ENCODE measurements around the gene ARAP2. TPM values are rescaled to one million over a fixed set of nuclear protein-coding genes. Genes with fewer than 3 reads are reported as not detected.

Gene ARAP2
- total and polyA plus RNA-seq, 2 experiments from 2014 or later = 5.9 to 22.7 TPM

- peaks cover 10% of the 10 kb centered on the region for H3K79me2 ChIP-seq
- TF ChIP-seq CTCF (IDR thresholded peaks at IDR 0.05; ENCODE audit: poor library complexity) = no peak
- no peak for TF ChIP-seq EZH2 (IDR thresholded peaks at IDR 0.05; ENCODE audit: borderline replicate concordance)
- TF ChIP-seq EZH2phosphoT487 (IDR thresholded peaks at IDR 0.05; ENCODE audit: low read depth, severe bottlenecking, unreplicated experiment) = no peak
- no peaks in the 10 kb centered on the region for H3K27me3 ChIP-seq
- 80% methylated on average over 4 of the region's 4 CpGs for WGBS (ENCODE audit: low lambda C conversion rate, missing lambda C conversion rate)
- no peaks in the 10 kb centered on the region for H3K9me3 ChIP-seq (ENCODE audit: low read depth)
- no peak for DNase-seq (ENCODE audit: low spot score)
- H3K36me3 ChIP-seq (replicated peaks; ENCODE audit: insufficient read depth, low read depth) = no peaks in the 10 kb centered on the region
- no peaks in the 10 kb centered on the region for H3K9me2 ChIP-seq (replicated peaks; ENCODE audit: insufficient read depth)
- H3K27ac ChIP-seq = no peak overlapping the region
- no peaks in the 10 kb centered on the region for H3K4me1 ChIP-seq (ENCODE audit: insufficient read depth)
- no peak overlapping the region for H3K4me2 ChIP-seq
- no peak overlapping the region for H2AFZ ChIP-seq
- no peak overlapping the region for H3K4me3 ChIP-seq
- H4K20me1 ChIP-seq (ENCODE audit: insufficient read depth, poor library complexity, severe bottlenecking) = no peaks in the 10 kb centered on the region
These were observed 29.4 kb downstream of the ARAP2 start for GRCh38 chr4:36214735-36215485.

- Histone ChIP-seq H3K4me1 (ENCODE audit: insufficient read depth) (no peaks in the 10 kb centered on the region), H3K79me2 (peaks cover 10% of the 10 kb centered on the region), H3K9me3 (ENCODE audit: low read depth) (no peaks in the 10 kb centered on the region), H3K9me2 (replicated peaks; ENCODE audit: insufficient read depth) (no peaks in the 10 kb centered on the region), H3K4me3 (no peak overlapping the region), H3K27me3 (no peaks in the 10 kb centered on the region), H3K4me2 (no peak overlapping the region), H2AFZ (no peak overlapping the region), H4K20me1 (ENCODE audit: insufficient read depth, poor library complexity, severe bottlenecking) (no peaks in the 10 kb centered on the region), H3K27ac (no peak overlapping the region), H3K36me3 (replicated peaks; ENCODE audit: insufficient read depth, low read depth) (no peaks in the 10 kb centered on the region)
- DNase-seq (ENCODE audit: low spot score) = no peak
- 90% methylated on average over 2 of the region's 2 CpGs for WGBS (ENCODE audit: low lambda C conversion rate, missing lambda C conversion rate)
- TF ChIP-seq EZH2phosphoT487 (IDR thresholded peaks at IDR 0.05; ENCODE audit: low read depth, severe bottlenecking, unreplicated experiment) (no peak), CTCF (IDR thresholded peaks at IDR 0.05; ENCODE audit: poor library complexity) (no peak), EZH2 (IDR thresholded peaks at IDR 0.05; ENCODE audit: borderline replicate concordance) (no peak)
These were observed 30.3 kb downstream of the ARAP2 start for GRCh38 chr4:36213977-36214376.

- Histone ChIP-seq H3K4me1 (ENCODE audit: insufficient read depth) (no peaks in the 10 kb centered on the region), H2AFZ (no peak overlapping the region), H3K9me3 (ENCODE audit: low read depth) (no peaks in the 10 kb centered on the region), H3K4me2 (no peak overlapping the region), H3K79me2 (peaks cover 5% of the 10 kb centered on the region), H3K27ac (no peak overlapping the region), H4K20me1 (ENCODE audit: insufficient read depth, poor library complexity, severe bottlenecking) (no peaks in the 10 kb centered on the region), H3K36me3 (replicated peaks; ENCODE audit: insufficient read depth, low read depth) (no peaks in the 10 kb centered on the region), H3K27me3 (no peaks in the 10 kb centered on the region), H3K4me3 (no peak overlapping the region), H3K9me2 (replicated peaks; ENCODE audit: insufficient read depth) (no peaks in the 10 kb centered on the region)
- TF ChIP-seq EZH2 (IDR thresholded peaks at IDR 0.05; ENCODE audit: borderline replicate concordance) (no peak), CTCF (IDR thresholded peaks at IDR 0.05; ENCODE audit: poor library complexity) (no peak)
- 77% methylated on average over 1 of the region's 1 CpG for WGBS (ENCODE audit: low lambda C conversion rate, missing lambda C conversion rate)
- no peak for DNase-seq (ENCODE audit: low spot score)
These were observed 33.2 kb downstream of the ARAP2 start for GRCh38 chr4:36211084-36211483.
